Endothelial cell of umbilical vein (primary cell): Measurements from ENCODE around the gene CBLL1. TPM values are rescaled to one million over a fixed set of nuclear protein-coding genes. Genes with fewer than 3 reads are reported as not detected.

Source experiments
- BruUV-seq: library from RNA; stranded (reverse); fragments of 400-500 nt; replicated peaks from 2 replicates; lab custom pipeline; 2021; lab: Mats Ljungman, UMichigan
- CTCF ChIA-PET: fragments of 300-600, 350-600 bp; sonication (Branson Sonifier 250); formaldehyde crosslinking; loops from one replicate; lab custom pipeline; 2021; ENCODE audit warnings: antibody characterized with exemption, inconsistent platforms; lab: Charles Lee
- POLR2A ChIA-PET: fragments of 300-600, 350-600 bp; sonication (Branson Sonifier 250); formaldehyde crosslinking; loops from one replicate; lab custom pipeline; 2021; ENCODE audit warnings: antibody characterized with exemption, inconsistent platforms; lab: Charles Lee
- DNase-seq: peaks from one replicate; pipeline ENCODE4 v3.0.0-alpha.2; 2011; ENCODE audit warnings: low read depth, low spot score
- FAIRE-seq: peaks from 2 replicates; lab custom pipeline; 2011; peaks lifted over from hg19 to GRCh38; lab: Jason Lieb, UNC
- H2AFZ ChIP-seq: 2 replicates; pipeline ENCODE4 v1.6.0; 2012; ENCODE audit warnings: low read depth, low read length, control low read depth, inconsistent platforms
- H3K27ac ChIP-seq: 2 replicates; pipeline ENCODE4 v1.5.1; 2011; ENCODE audit warnings: low read depth, mild to moderate bottlenecking, control low read depth, low read length, moderate library complexity; ENCODE audit not compliant: insufficient read depth
- H3K27me3 ChIP-seq, 2 experiments: 2 replicates each; pipeline versions ENCODE4 v1.6.0 to v1.6.1; 2011; ENCODE audit warnings: low read length in 2 of 2, mixed read lengths in 1 of 2; ENCODE audit not compliant: control insufficient read depth in 2 of 2, insufficient read depth in 2 of 2
- H3K36me3 ChIP-seq, 2 experiments: 2 replicates in 1 of 2; 3 replicates in 1 of 2; pipeline ENCODE4 v1.5.1; 2011; ENCODE audit warnings: low read length in 2 of 2, mild to moderate bottlenecking in 1 of 2, moderate library complexity in 1 of 2; ENCODE audit not compliant: control insufficient read depth in 2 of 2, insufficient read depth in 2 of 2; ENCODE audit errors: extremely low read depth in 1 of 2
- H3K4me1 ChIP-seq: 3 replicates; pipeline ENCODE4 v1.5.1; 2011; ENCODE audit warnings: mild to moderate bottlenecking, low read length; ENCODE audit not compliant: control insufficient read depth, insufficient read depth; ENCODE audit errors: extremely low read depth
- H3K4me2 ChIP-seq: 2 replicates; pipeline ENCODE4 v1.6.1; 2011; ENCODE audit warnings: low read length, control low read depth, mixed read lengths; ENCODE audit not compliant: insufficient read depth
- H3K4me3 ChIP-seq, 3 experiments: fragments of 200-600 bp in 1 of 3; sonication (generic), shearing (Covaris generic) in 1 of 3; replicated peaks in 1 of 3; 2 replicates each; pipeline ENCODE4 v1.5.1; 2011 to 2016; ENCODE audit warnings: control low read depth in 3 of 3, low read length in 3 of 3, mild to moderate bottlenecking in 2 of 3, inconsistent platforms in 1 of 3, low read depth in 1 of 3, moderate library complexity in 1 of 3; ENCODE audit not compliant: insufficient read depth in 1 of 3
- H3K79me2 ChIP-seq: 2 replicates; pipeline ENCODE4 v1.6.0; 2012; ENCODE audit warnings: low read length, inconsistent platforms; ENCODE audit not compliant: control insufficient read depth, insufficient read depth
- H3K9ac ChIP-seq: replicated peaks from 2 replicates; pipeline ENCODE3; 2011; ENCODE audit warnings: low read length, control low read depth; ENCODE audit not compliant: insufficient read depth; ENCODE audit errors: extremely low read depth
- H3K9me1 ChIP-seq: replicated peaks from 3 replicates; pipeline ENCODE4 v1.6.0; 2011; ENCODE audit warnings: mild to moderate bottlenecking, low read length; ENCODE audit not compliant: control insufficient read depth, insufficient read depth; ENCODE audit errors: extremely low read depth
- H3K9me3 ChIP-seq: replicated peaks from 2 replicates; pipeline ENCODE4 v1.5.1; 2012; ENCODE audit warnings: low read length, inconsistent platforms; ENCODE audit not compliant: control insufficient read depth, insufficient read depth
- H4K20me1 ChIP-seq: replicated peaks from 2 replicates; pipeline ENCODE3; 2011; ENCODE audit warnings: mild to moderate bottlenecking, low read length; ENCODE audit not compliant: control insufficient read depth, insufficient read depth; ENCODE audit errors: extremely low read depth
- EZH2 ChIP-seq: IDR thresholded peaks from 2 replicates; pipeline ENCODE4 v1.6.1; 2012; ENCODE audit warnings: borderline replicate concordance, low read depth, mild to moderate bottlenecking, moderate library complexity, low read length, inconsistent platforms; ENCODE audit not compliant: severe bottlenecking
- FOS ChIP-seq: IDR thresholded peaks from 2 replicates; pipeline ENCODE4 v1.6.1; 2011; ENCODE audit warnings: mild to moderate bottlenecking, low read length, moderate library complexity, borderline replicate concordance; ENCODE audit not compliant: insufficient read depth
- GATA2 ChIP-seq: IDR thresholded peaks from 2 replicates; pipeline ENCODE4 v1.7.0; 2011; ENCODE audit warnings: low read depth, mild to moderate bottlenecking, moderate library complexity, mixed read lengths, low read length; ENCODE audit not compliant: insufficient read length, insufficient read depth
- JUN ChIP-seq: IDR thresholded peaks from 2 replicates; pipeline ENCODE4 v1.6.1; 2011; ENCODE audit warnings: borderline replicate concordance, low read depth; ENCODE audit not compliant: insufficient read length, insufficient read depth
- MYC ChIP-seq: IDR thresholded peaks from one replicate; pipeline ENCODE4 v1.6.1; 2011; ENCODE audit warnings: mild to moderate bottlenecking, low read depth, low read length
- POLR2A ChIP-seq: IDR thresholded peaks from 2 replicates; pipeline ENCODE4 v1.6.1; 2012; ENCODE audit warnings: low read depth, mild to moderate bottlenecking, control low read depth, low read length
- POLR2AphosphoS5 ChIP-seq: IDR thresholded peaks from 2 replicates; pipeline ENCODE4 v1.6.1; 2012; ENCODE audit warnings: low read depth, mild to moderate bottlenecking, control low read depth, low read length, moderate library complexity; ENCODE audit not compliant: insufficient read depth
- dilution Hi-C: fragments of 300-500 bp; cut with MboI; formaldehyde crosslinking; loops from one replicate; pipeline ENCODE4 v1.15.0; 2019; ENCODE audit warnings: low sequenced_read_pairs; ENCODE audit not compliant: extremely low pct_ligation_motif_present
- intact Hi-C: fragments of 100-400 bp; cut with micrococcal nuclease; formaldehyde crosslinking; loops from one replicate; pipeline ENCODE4 v1.10.0; 2022
- polyA plus RNA-seq, 4 experiments: library from polyadenylated mRNA; depleted of rRNA in 3 of 4; stranded (reverse) in 3 of 4; unstranded in 1 of 4; fragments of >200 nt; gene quantifications; 2 replicates each; pipeline versions ENCODE4 v1.2.1 to v1.2.3, GENCODE V29; 2011 to 2012; ENCODE audit warnings: missing spikeins in 1 of 4
- total RNA-seq: library from RNA; stranded (reverse); gene quantifications from 2 replicates; pipeline ENCODE4 v1.2.3, GENCODE V29; 2021
- TF ChIP-seq, protein P1 (sequence below), 2 donors: IDR thresholded peaks; 1 replicate in 1 of 2; 2 replicates in 1 of 2; pipeline ENCODE4 v1.5.1; 2011; ENCODE audit warnings: low read length in 2 of 2, mild to moderate bottlenecking in 2 of 2, moderate library complexity in 2 of 2, control low read depth in 1 of 2, inconsistent platforms in 1 of 2, low read depth in 1 of 2; ENCODE audit not compliant: insufficient read depth in 1 of 2; ENCODE audit errors: extremely low read depth in 1 of 2
- TF ChIP-seq, protein P2 (sequence below): IDR thresholded peaks from 2 replicates; pipeline ENCODE4 v1.6.1; 2011; ENCODE audit not compliant: insufficient read depth, insufficient read length

CBLL1 gene
- total and polyA plus RNA-seq, 2 donors (not counting 3 experiments of a cell fraction or from before 2014, with no cell fraction given) = 23.1 to 30.6 TPM

DNA sequence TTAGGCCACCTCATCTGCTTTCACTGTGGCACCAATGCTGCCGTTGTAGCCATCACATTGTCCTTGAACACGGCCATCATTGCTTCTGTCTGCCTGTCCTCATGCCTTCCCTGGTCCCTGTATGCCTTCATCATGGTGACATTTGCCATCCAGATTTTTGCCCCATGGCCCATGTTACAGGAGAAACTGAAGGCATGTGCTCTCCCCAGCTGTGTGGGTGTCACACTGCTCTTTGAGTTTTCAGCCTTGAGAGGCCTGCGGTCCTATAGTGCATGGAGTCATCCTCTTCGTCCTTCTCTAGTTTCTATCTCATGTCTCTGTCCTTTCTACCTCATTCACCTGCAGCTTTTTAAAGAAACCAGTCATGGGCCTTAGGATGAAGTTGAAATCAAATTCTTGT is 65.2 kb downstream of the CBLL1 start:
- Histone ChIP-seq H3K36me3 (no peaks in the 10 kb centered on the region), H3K4me3 (no peak overlapping the region), H3K4me1 (no peaks in the 10 kb centered on the region), H2AFZ (no peak overlapping the region), H3K9me1 (no peaks in the 10 kb centered on the region), H3K4me2 (no peak overlapping the region), H3K27me3 (peaks cover 2 to 7% of the 10 kb centered on the region in 2 experiments), H3K9me3 (no peaks in the 10 kb centered on the region), H3K79me2 (no peaks in the 10 kb centered on the region), H4K20me1 (no peaks in the 10 kb centered on the region), H3K9ac (no peak overlapping the region), H3K27ac (no peak overlapping the region)
- ChIA-PET POLR2A (no interaction called here), CTCF (interaction anchor here (1.6 kb wide), 1 partner anchor 37 kb away, joined by 3 read pairs; no protein-coding TSS in a partner anchor)
- intact Hi-C loops = no loop called here
- FAIRE-seq (no peak), DNase-seq (no peak)
- BruUV-seq = no TSS peak
- dilution Hi-C loops = no loop called here
- TF ChIP-seq EZH2 (no peak), FOS (no peak), MYC (no peak), JUN (no peak), GATA2 (no peak), POLR2AphosphoS5 (no peak), POLR2A (no peak)
- TF ChIP-seq, protein P1, sequence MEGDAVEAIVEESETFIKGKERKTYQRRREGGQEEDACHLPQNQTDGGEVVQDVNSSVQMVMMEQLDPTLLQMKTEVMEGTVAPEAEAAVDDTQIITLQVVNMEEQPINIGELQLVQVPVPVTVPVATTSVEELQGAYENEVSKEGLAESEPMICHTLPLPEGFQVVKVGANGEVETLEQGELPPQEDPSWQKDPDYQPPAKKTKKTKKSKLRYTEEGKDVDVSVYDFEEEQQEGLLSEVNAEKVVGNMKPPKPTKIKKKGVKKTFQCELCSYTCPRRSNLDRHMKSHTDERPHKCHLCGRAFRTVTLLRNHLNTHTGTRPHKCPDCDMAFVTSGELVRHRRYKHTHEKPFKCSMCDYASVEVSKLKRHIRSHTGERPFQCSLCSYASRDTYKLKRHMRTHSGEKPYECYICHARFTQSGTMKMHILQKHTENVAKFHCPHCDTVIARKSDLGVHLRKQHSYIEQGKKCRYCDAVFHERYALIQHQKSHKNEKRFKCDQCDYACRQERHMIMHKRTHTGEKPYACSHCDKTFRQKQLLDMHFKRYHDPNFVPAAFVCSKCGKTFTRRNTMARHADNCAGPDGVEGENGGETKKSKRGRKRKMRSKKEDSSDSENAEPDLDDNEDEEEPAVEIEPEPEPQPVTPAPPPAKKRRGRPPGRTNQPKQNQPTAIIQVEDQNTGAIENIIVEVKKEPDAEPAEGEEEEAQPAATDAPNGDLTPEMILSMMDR (IDR thresholded peaks at IDR 0.05; ENCODE audit: extremely low read depth in 1 of 2, insufficient read depth in 1 of 2, low read depth in 1 of 2, low read length in 2 of 2) = no peak
- TF ChIP-seq, protein P2, sequence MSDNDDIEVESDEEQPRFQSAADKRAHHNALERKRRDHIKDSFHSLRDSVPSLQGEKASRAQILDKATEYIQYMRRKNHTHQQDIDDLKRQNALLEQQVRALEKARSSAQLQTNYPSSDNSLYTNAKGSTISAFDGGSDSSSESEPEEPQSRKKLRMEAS = no peak
